Measurements from ENCODE around the gene KTN1.

KTN1 gene

DNA sequence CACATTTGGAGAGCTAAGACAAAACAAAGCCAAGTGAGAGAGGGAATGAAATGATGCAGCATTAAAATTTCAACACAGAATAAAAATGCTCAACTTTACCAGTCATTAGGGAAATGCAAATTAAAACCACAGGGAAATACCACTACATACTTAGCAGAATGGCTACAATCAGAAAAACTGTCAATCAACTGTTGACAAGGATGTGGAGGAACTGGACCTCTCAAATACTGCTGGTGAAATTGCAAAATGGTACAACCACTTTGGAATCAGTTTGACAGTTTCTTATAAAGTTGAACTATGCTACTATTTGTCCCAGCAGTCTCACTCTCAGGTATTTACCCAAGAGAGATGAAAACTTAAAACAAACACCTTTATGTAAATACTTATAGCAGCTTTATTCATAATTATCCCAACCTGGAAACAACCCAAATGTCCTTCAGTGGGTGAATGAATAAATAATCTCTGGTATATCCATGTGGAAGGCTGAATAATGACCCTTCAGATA lies 43.8 kb upstream of the KTN1 start:
- Histone ChIP-seq H3F3A (ENCODE audit: insufficient read depth) (no peaks in the 10 kb centered on the region), H4K20me1 (ENCODE audit: low read depth, low read length) (no peaks in the 10 kb centered on the region), H3K9me2 (replicated peaks; ENCODE audit: insufficient read depth, low read length) (no peaks in the 10 kb centered on the region), H3K9ac (ENCODE audit: low read length) (no peak overlapping the region), H3K4me2 (ENCODE audit: low read depth, low read length, poor library complexity, severe bottlenecking) (no peak overlapping the region), H3K79me2 (ENCODE audit: insufficient read depth, low read length) (no peaks in the 10 kb centered on the region), H3K9me3 (ENCODE audit: insufficient read depth, low read length) (no peaks in the 10 kb centered on the region), H3K27ac (ENCODE audit: low read depth, low read length) (no peak overlapping the region), H3K27me3 (ENCODE audit: low read length) (no peaks in the 10 kb centered on the region), H3K4me3 (ENCODE audit: insufficient read depth, low read length, poor library complexity, severe bottlenecking) (no peak overlapping the region), H2AFZ (ENCODE audit: low read depth, low read length, severe bottlenecking) (no peak overlapping the region), H3K36me3 (ENCODE audit: low read length) (no peaks in the 10 kb centered on the region)
- TF ChIP-seq, protein P1, sequence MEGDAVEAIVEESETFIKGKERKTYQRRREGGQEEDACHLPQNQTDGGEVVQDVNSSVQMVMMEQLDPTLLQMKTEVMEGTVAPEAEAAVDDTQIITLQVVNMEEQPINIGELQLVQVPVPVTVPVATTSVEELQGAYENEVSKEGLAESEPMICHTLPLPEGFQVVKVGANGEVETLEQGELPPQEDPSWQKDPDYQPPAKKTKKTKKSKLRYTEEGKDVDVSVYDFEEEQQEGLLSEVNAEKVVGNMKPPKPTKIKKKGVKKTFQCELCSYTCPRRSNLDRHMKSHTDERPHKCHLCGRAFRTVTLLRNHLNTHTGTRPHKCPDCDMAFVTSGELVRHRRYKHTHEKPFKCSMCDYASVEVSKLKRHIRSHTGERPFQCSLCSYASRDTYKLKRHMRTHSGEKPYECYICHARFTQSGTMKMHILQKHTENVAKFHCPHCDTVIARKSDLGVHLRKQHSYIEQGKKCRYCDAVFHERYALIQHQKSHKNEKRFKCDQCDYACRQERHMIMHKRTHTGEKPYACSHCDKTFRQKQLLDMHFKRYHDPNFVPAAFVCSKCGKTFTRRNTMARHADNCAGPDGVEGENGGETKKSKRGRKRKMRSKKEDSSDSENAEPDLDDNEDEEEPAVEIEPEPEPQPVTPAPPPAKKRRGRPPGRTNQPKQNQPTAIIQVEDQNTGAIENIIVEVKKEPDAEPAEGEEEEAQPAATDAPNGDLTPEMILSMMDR (IDR thresholded peaks at IDR 0.05; ENCODE audit: insufficient read depth, low read length, poor library complexity, severe bottlenecking): no peak
- no peak for TF ChIP-seq EZH2phosphoT487 (conservative IDR thresholded peaks at IDR 0.05; ENCODE audit: low read length)

DNA sequence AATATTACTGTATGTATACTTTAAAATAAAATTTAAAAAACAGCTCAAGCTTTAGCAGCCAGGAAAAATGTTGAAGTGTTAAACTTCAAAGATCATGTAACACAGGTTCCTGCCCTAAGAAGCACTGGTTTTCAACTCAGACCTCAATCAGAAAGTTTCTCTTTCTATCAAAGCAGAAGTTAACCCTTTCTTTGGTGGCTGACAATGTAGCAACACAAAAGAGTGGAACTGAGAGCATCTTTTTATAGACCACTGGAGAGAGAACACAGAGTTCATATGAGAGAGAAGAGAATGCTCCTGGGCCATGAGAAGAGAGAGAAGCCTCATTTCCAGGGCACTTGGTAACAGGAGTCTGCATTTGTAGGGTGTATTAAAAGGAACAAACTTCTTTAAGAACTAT lies 42.2 kb upstream of the KTN1 start:
- Histone ChIP-seq H3K9me2 (replicated peaks; ENCODE audit: insufficient read depth, low read length) (no peaks in the 10 kb centered on the region), H3K36me3 (ENCODE audit: low read length) (no peaks in the 10 kb centered on the region), H3F3A (ENCODE audit: insufficient read depth) (no peaks in the 10 kb centered on the region), H3K9ac (ENCODE audit: low read length) (no peak overlapping the region), H3K4me2 (ENCODE audit: low read depth, low read length, poor library complexity, severe bottlenecking) (no peak overlapping the region), H4K20me1 (ENCODE audit: low read depth, low read length) (no peaks in the 10 kb centered on the region), H3K27ac (ENCODE audit: low read depth, low read length) (no peak overlapping the region), H3K27me3 (ENCODE audit: low read length) (no peaks in the 10 kb centered on the region), H2AFZ (ENCODE audit: low read depth, low read length, severe bottlenecking) (no peak overlapping the region), H3K9me3 (ENCODE audit: insufficient read depth, low read length) (no peaks in the 10 kb centered on the region), H3K4me3 (ENCODE audit: insufficient read depth, low read length, poor library complexity, severe bottlenecking) (no peak overlapping the region), H3K79me2 (ENCODE audit: insufficient read depth, low read length) (no peaks in the 10 kb centered on the region)
- no peak for TF ChIP-seq EZH2phosphoT487 (conservative IDR thresholded peaks at IDR 0.05; ENCODE audit: low read length)
- TF ChIP-seq, protein P1 (IDR thresholded peaks at IDR 0.05; ENCODE audit: insufficient read depth, low read length, poor library complexity, severe bottlenecking): no peak

DNA sequence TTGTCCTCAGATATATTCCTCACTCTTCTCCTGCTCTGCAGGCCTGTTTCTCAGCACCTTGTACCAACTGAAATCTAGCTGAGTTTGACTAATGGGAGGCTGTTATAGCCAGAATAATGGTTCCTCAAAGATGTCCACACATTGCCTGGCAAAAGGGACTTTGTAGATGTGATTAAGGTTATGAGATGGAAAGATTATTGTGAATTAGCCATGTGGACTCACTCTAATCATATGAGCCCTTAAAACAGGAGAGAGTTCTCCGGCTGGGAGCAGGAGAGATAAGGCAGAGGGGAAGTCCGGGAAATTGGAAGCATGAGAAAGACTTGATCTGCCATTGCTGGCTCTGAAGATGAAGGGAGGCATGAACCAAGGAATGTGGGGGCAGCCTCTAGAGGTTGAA lies 40.0 kb upstream of the KTN1 start:
- Histone ChIP-seq H3K4me3 (ENCODE audit: insufficient read depth, low read length, poor library complexity, severe bottlenecking) (no peak overlapping the region), H3K36me3 (ENCODE audit: low read length) (no peaks in the 10 kb centered on the region), H3K9ac (ENCODE audit: low read length) (no peak overlapping the region), H3K27me3 (ENCODE audit: low read length) (no peaks in the 10 kb centered on the region), H3K9me3 (ENCODE audit: insufficient read depth, low read length) (no peaks in the 10 kb centered on the region), H2AFZ (ENCODE audit: low read depth, low read length, severe bottlenecking) (no peak overlapping the region), H4K20me1 (ENCODE audit: low read depth, low read length) (no peaks in the 10 kb centered on the region), H3K4me2 (ENCODE audit: low read depth, low read length, poor library complexity, severe bottlenecking) (no peak overlapping the region), H3K79me2 (ENCODE audit: insufficient read depth, low read length) (no peaks in the 10 kb centered on the region), H3F3A (ENCODE audit: insufficient read depth) (no peaks in the 10 kb centered on the region), H3K27ac (ENCODE audit: low read depth, low read length) (no peak overlapping the region), H3K9me2 (replicated peaks; ENCODE audit: insufficient read depth, low read length) (no peaks in the 10 kb centered on the region)
- TF ChIP-seq, protein P1 (IDR thresholded peaks at IDR 0.05; ENCODE audit: insufficient read depth, low read length, poor library complexity, severe bottlenecking): no peak
- no peak for TF ChIP-seq EZH2phosphoT487 (conservative IDR thresholded peaks at IDR 0.05; ENCODE audit: low read length)
